ENCODE data around the gene RPP38. TPM values are rescaled to one million over a fixed set of nuclear protein-coding genes. Genes with fewer than 3 reads are reported as not detected.

The RPP38 gene
- total and polyA plus RNA-seq, 12 donors, result 11.1 to 24.9 (median 13.6) TPM

- no peak overlapping the region for H3K4me3 ChIP-seq
- 90 to 96% (median 93%) methylated on average over 2 to 3 of the region's 3 CpGs for WGBS, 4 donors
- H3K27me3 ChIP-seq, result no peaks in the 10 kb centered on the region
- no peak for TF ChIP-seq POLR2A (IDR thresholded peaks at IDR 0.05)
- TF ChIP-seq CTCF (IDR thresholded peaks at IDR 0.05), result no peak
- no peak overlapping the region for H3K27ac ChIP-seq
- intact Hi-C loops (cut with DNase I), result no loop called here
- no peak for DNase-seq
- no peaks in the 10 kb centered on the region for H3K36me3 ChIP-seq (replicated peaks in 1 of 2)
- no peaks in the 10 kb centered on the region for H3K4me1 ChIP-seq (replicated peaks in 1 of 2)
- H3K9me3 ChIP-seq (replicated peaks in 1 of 3), result no peaks in the 10 kb centered on the region
Observed at GRCh38 chr10:15053061-15053460, 44.1 kb upstream of the RPP38 start.

- no peaks in the 10 kb centered on the region for H3K9me3 ChIP-seq (replicated peaks in 1 of 3)
- H3K27me3 ChIP-seq, result no peaks in the 10 kb centered on the region
- intact Hi-C loops (cut with DNase I), result no loop called here
- H3K4me1 ChIP-seq (replicated peaks in 1 of 2), result no peaks in the 10 kb centered on the region
- DNase-seq, result no peak
- TF ChIP-seq POLR2A (IDR thresholded peaks at IDR 0.05), result no peak
- TF ChIP-seq CTCF (IDR thresholded peaks at IDR 0.05), result no peak
- H3K4me3 ChIP-seq, result no peak overlapping the region
- no peaks in the 10 kb centered on the region for H3K36me3 ChIP-seq (replicated peaks in 1 of 2)
- WGBS, 4 donors, result 59 to 79% (median 67%) methylated on average over 1 of the region's 1 CpG
- no peak overlapping the region for H3K27ac ChIP-seq
Observed at GRCh38 chr10:15058689-15059088, 38.5 kb upstream of the RPP38 start.

GRCh38 chr10:15059914-15060313 lies 37.2 kb upstream of the RPP38 start:
- no peak overlapping the region for H3K27ac ChIP-seq
- no peak overlapping the region for H3K4me3 ChIP-seq
- H3K36me3 ChIP-seq (replicated peaks in 1 of 2), result no peaks in the 10 kb centered on the region
- intact Hi-C loops (cut with DNase I), result no loop called here
- no peaks in the 10 kb centered on the region for H3K27me3 ChIP-seq
- no peak for TF ChIP-seq POLR2A (IDR thresholded peaks at IDR 0.05)
- TF ChIP-seq CTCF (IDR thresholded peaks at IDR 0.05), result no peak
- no peaks in the 10 kb centered on the region for H3K4me1 ChIP-seq (replicated peaks in 1 of 2)
- no peaks in the 10 kb centered on the region for H3K9me3 ChIP-seq (replicated peaks in 1 of 3)
- 67 to 87% (median 77%) methylated on average over 4 of the region's 4 CpGs for WGBS, 4 donors
- DNase-seq, result no peak

- H3K27ac ChIP-seq, result no peak overlapping the region
- H3K4me3 ChIP-seq, result no peak overlapping the region
- intact Hi-C loops (cut with DNase I), result no loop called here
- 70 to 75% (median 71%) methylated on average over 2 of the region's 2 CpGs for WGBS, 4 donors
- TF ChIP-seq POLR2A (IDR thresholded peaks at IDR 0.05) (no peak), CTCF (IDR thresholded peaks at IDR 0.05) (no peak)
- no peaks in the 10 kb centered on the region for H3K4me1 ChIP-seq (replicated peaks in 1 of 2)
- no peak for DNase-seq
- H3K9me3 ChIP-seq (replicated peaks in 1 of 3), result no peaks in the 10 kb centered on the region
- no peaks in the 10 kb centered on the region for H3K36me3 ChIP-seq (replicated peaks in 1 of 2)
- H3K27me3 ChIP-seq, result no peaks in the 10 kb centered on the region
Observed at GRCh38 chr10:15060638-15061037, 36.5 kb upstream of the RPP38 start.
